Effector CD4-positive, alpha-beta T cell (primary cell): ENCODE data around the gene EFCAB8.

Experiments used
- DNase-seq: peaks from one replicate; pipeline ENCODE4 v3.0.0-alpha.2; 2020
- total RNA-seq: gene quantifications from one replicate; lab custom pipeline; 2026; lab: John Stamatoyannopoulos, UW

Gene EFCAB8
- 3.0 reads per million, percentile 10 among the genes with 10 or more reads in this experiment for total RNA-seq

GRCh38 chr20:32858701-32859372 lies at the start of gene EFCAB8:
Gene EFCAB8, plus strand, starts transcription at chr20:32858923. Its CDS starts 4,870 bp downstream, at chr20:32863793.
- DNase-seq, result no peak

- DNase-seq, result no peak
Observed at GRCh38 chr20:32809907-32810306, 48.8 kb upstream of the EFCAB8 start.

- no peak for DNase-seq
Observed at GRCh38 chr20:32810941-32811340, 47.8 kb upstream of the EFCAB8 start.

- no peak for DNase-seq
Observed at GRCh38 chr20:32811886-32812285, 46.8 kb upstream of the EFCAB8 start.

- peak; percentile 77 for DNase-seq
Observed at GRCh38 chr20:32819992-32820697, 38.6 kb upstream of the EFCAB8 start.

GRCh38 chr20:32820698-32821377 lies 37.9 kb upstream of the EFCAB8 start:
- DNase-seq, result no peak

GRCh38 chr20:32822225-32822624 lies 36.5 kb upstream of the EFCAB8 start:
- DNase-seq, result no peak

GRCh38 chr20:32823078-32823477 lies 35.6 kb upstream of the EFCAB8 start:
- no peak for DNase-seq

GRCh38 chr20:32823737-32824588 lies 34.8 kb upstream of the EFCAB8 start:
- DNase-seq, result no peak

GRCh38 chr20:32828029-32828680 lies 30.6 kb upstream of the EFCAB8 start:
- no peak for DNase-seq

- no peak for DNase-seq
Observed at GRCh38 chr20:32829311-32830005, 29.3 kb upstream of the EFCAB8 start.

- DNase-seq, result no peak
Observed at GRCh38 chr20:32830437-32830836, 28.3 kb upstream of the EFCAB8 start.

GRCh38 chr20:32831982-32832381 lies 26.7 kb upstream of the EFCAB8 start:
- no peak for DNase-seq

GRCh38 chr20:32832664-32833063 lies 26.1 kb upstream of the EFCAB8 start:
- DNase-seq, result peak; percentile 9

GRCh38 chr20:32834972-32835371 lies 23.8 kb upstream of the EFCAB8 start:
- DNase-seq, result no peak

GRCh38 chr20:32837157-32837556 lies 21.6 kb upstream of the EFCAB8 start:
- DNase-seq, result no peak

- no peak for DNase-seq
Observed at GRCh38 chr20:32839227-32839981, 19.3 kb upstream of the EFCAB8 start.

- DNase-seq, result no peak
Observed at GRCh38 chr20:32839982-32840285, 18.8 kb upstream of the EFCAB8 start.

GRCh38 chr20:32841174-32841573 lies 17.5 kb upstream of the EFCAB8 start:
- no peak for DNase-seq

GRCh38 chr20:32841632-32842031 lies 17.1 kb upstream of the EFCAB8 start:
- no peak for DNase-seq
